Esophagus squamous epithelium (tissue), 5 donors: ENCODE measurements around the gene NASP. TPM values are rescaled to one million over a fixed set of nuclear protein-coding genes. Genes with fewer than 3 reads are reported as not detected.
"Not testable (repeated sequence)": the region's sequence is repeated elsewhere in the genome, so short reads cannot be mapped to it uniquely, and the experiment has no call there.

Source experiments
- DNase-seq: peaks from one replicate; lab custom pipeline; 2025; lab: John Stamatoyannopoulos, UW
- H3K27ac ChIP-seq, 4 donors: fragments of 200-600 bp; sonication (generic); one replicate each; pipeline ENCODE4 v1.5.1; 2016 to 2019; ENCODE audit warnings: mild to moderate bottlenecking in 1 of 4
- H3K27me3 ChIP-seq, 4 donors: fragments of 200-600 bp; sonication (generic); 1 replicate in 3 of 4; 2 replicates in 1 of 4; pipeline versions ENCODE4 v1.5.1 to v1.6.0; 2017 to 2021; ENCODE audit warnings: antibody characterized with exemption in 1 of 4
- H3K36me3 ChIP-seq, 3 donors: fragments of 200-600 bp; sonication (generic); one replicate each; pipeline ENCODE4 v1.5.1; 2016 to 2019
- H3K4me1 ChIP-seq, 3 donors: fragments of 200-600 bp; sonication (generic); one replicate each; pipeline ENCODE4 v1.5.1; 2017 to 2019
- H3K4me3 ChIP-seq, 4 donors: fragments of 200-600 bp; sonication (generic); 1 replicate in 3 of 4; 2 replicates in 1 of 4; pipeline ENCODE4 v1.5.1; 2016 to 2019; ENCODE audit warnings: mild to moderate bottlenecking in 2 of 4, moderate library complexity in 1 of 4
- H3K9me3 ChIP-seq, 3 donors: fragments of 200-600 bp; sonication (generic); one replicate each; pipeline ENCODE4 v1.5.1; 2016 to 2019
- CTCF ChIP-seq, 6 experiments: fragments of 450-650 bp in 4 of 6; fragments of 200-600 bp in 2 of 6; sonication (generic) in 2 of 6; IDR thresholded peaks; one replicate each; pipeline ENCODE4 v1.5.1; 2016 to 2019; ENCODE audit warnings: antibody characterized with exemption in 6 of 6, mild to moderate bottlenecking in 4 of 6, moderate library complexity in 4 of 6
- POLR2A ChIP-seq, 4 donors: fragments of 450-650 bp; IDR thresholded peaks; one replicate each; pipeline ENCODE4 v1.6.1; 2017; ENCODE audit warnings: antibody characterized with exemption in 4 of 4, mild to moderate bottlenecking in 4 of 4, moderate library complexity in 3 of 4
- WGBS, 2 donors: methylation state at CpG; one replicate each; pipeline ENCODE4 v1.1.5; 2018; 5-methylcytosine and 5-hydroxymethylcytosine counted together
- intact Hi-C: fragments of 100-400 bp; cut with DNase I; formaldehyde crosslinking; loops from one replicate; pipeline ENCODE4 v1.15.0; 2022
- total RNA-seq, 4 donors: library from RNA; depleted of rRNA; stranded (reverse); fragments of >200 nt; gene quantifications; one replicate each; pipeline ENCODE4 v1.1.0, GENCODE V29; 2016
- donor health status: DM: yes; HTN: yes; CAD: no.

Gene NASP
- total RNA-seq, 4 donors from 2014 or later, result 40.0 to 71.7 (median 63.4) TPM

- TF ChIP-seq POLR2A (IDR thresholded peaks at IDR 0.05) (no peak), CTCF (IDR thresholded peaks at IDR 0.05) (no peak)
- Histone ChIP-seq H3K9me3 (no peaks in the 10 kb centered on the region), H3K4me3 (no peak overlapping the region), H3K4me1 (peaks cover 0 to 19% (median 6%) of the 10 kb centered on the region in 3 donors), H3K36me3 (peaks cover 0 to 51% (median 3%) of the 10 kb centered on the region in 3 donors), H3K27me3 (no peaks in the 10 kb centered on the region), H3K27ac (no peak overlapping the region)
- intact Hi-C loops, result no loop called here
- WGBS, 2 donors, result 83 to 88% methylated on average over 4 of the region's 4 CpGs
- DNase-seq, result no peak
Measured at GRCh38 chr1:45594412-45594811, 10.6 kb downstream of the NASP start.

- peaks cover 0 to 43% (median 3%) of the 10 kb centered on the region in 3 donors for H3K36me3 ChIP-seq
- H3K27me3 ChIP-seq, H3K4me3 ChIP-seq, H3K27ac ChIP-seq, H3K9me3 ChIP-seq, DNase-seq, intact Hi-C loops, H3K4me1 ChIP-seq: not testable (repeated sequence)
- WGBS, 2 donors, result 97 to 99% methylated on average over 8 of the region's 8 CpGs
Measured at GRCh38 chr1:45596765-45597164, 12.9 kb downstream of the NASP start.

- TF ChIP-seq CTCF (IDR thresholded peaks at IDR 0.05) (no peak), POLR2A (IDR thresholded peaks at IDR 0.05) (no peak)
- intact Hi-C loops, result no loop called here
- 90 to 97% methylated on average over 2 of the region's 2 CpGs for WGBS, 2 donors
- H3K36me3 ChIP-seq, result peaks cover 0 to 66% (median 0%) of the 10 kb centered on the region in 3 donors
- no peaks in the 10 kb centered on the region for H3K9me3 ChIP-seq
- H3K4me1 ChIP-seq, result peaks cover 0 to 18% (median 6%) of the 10 kb centered on the region in 3 donors
- no peak for DNase-seq
- no peak overlapping the region for H3K27ac ChIP-seq
- H3K4me3 ChIP-seq, result no peak overlapping the region
- no peaks in the 10 kb centered on the region for H3K27me3 ChIP-seq
Measured at GRCh38 chr1:45604239-45604638, 20.4 kb downstream of the NASP start.

- H3K27ac ChIP-seq, result peak overlapping the region in 2 of 4 donors; percentile 13 to 56
- no peak overlapping the region for H3K4me3 ChIP-seq
- 58% methylated on average over 6 of the region's 6 CpGs for WGBS, 2 donors
- no peaks in the 10 kb centered on the region for H3K27me3 ChIP-seq
- H3K9me3 ChIP-seq, result no peaks in the 10 kb centered on the region
- TF ChIP-seq POLR2A (IDR thresholded peaks at IDR 0.05) (no peak), CTCF (IDR thresholded peaks at IDR 0.05) (no peak)
- peaks cover 0 to 15% (median 6%) of the 10 kb centered on the region in 3 donors for H3K4me1 ChIP-seq
- H3K36me3 ChIP-seq, result peaks cover 0 to 83% (median 0%) of the 10 kb centered on the region in 3 donors
- intact Hi-C loops, result no loop called here
- no peak for DNase-seq
Measured at GRCh38 chr1:45607404-45608074, 23.7 kb downstream of the NASP start.

GRCh38 chr1:45608175-45609156 is 24.6 kb downstream of the NASP start:
- peaks cover 0 to 24% (median 6%) of the 10 kb centered on the region in 3 donors for H3K4me1 ChIP-seq
- H3K4me3 ChIP-seq, result no peak overlapping the region
- H3K27me3 ChIP-seq, result no peaks in the 10 kb centered on the region
- peaks cover 0 to 83% (median 0%) of the 10 kb centered on the region in 3 donors for H3K36me3 ChIP-seq
- no peak for DNase-seq
- WGBS, 2 donors, result 63 to 69% methylated on average over 5 of the region's 5 CpGs
- TF ChIP-seq CTCF (IDR thresholded peaks at IDR 0.05) (no peak), POLR2A (IDR thresholded peaks at IDR 0.05) (no peak)
- peak overlapping the region in 3 of 4 donors; percentile 13 to 74 (median 56) for H3K27ac ChIP-seq
- no peaks in the 10 kb centered on the region for H3K9me3 ChIP-seq
- intact Hi-C loops, result no loop called here
